GM18909 (cell line): ENCODE measurements around the gene KIF26A.

Experiments
- ATAC-seq: cut with Tn5 transposase; IDR thresholded peaks from one replicate; pipeline ENCODE4 v1.9.1; 2021; ENCODE audit warnings: mild to moderate bottlenecking; ENCODE audit not compliant: unreplicated experiment, poor library complexity

KIF26A gene

DNA sequence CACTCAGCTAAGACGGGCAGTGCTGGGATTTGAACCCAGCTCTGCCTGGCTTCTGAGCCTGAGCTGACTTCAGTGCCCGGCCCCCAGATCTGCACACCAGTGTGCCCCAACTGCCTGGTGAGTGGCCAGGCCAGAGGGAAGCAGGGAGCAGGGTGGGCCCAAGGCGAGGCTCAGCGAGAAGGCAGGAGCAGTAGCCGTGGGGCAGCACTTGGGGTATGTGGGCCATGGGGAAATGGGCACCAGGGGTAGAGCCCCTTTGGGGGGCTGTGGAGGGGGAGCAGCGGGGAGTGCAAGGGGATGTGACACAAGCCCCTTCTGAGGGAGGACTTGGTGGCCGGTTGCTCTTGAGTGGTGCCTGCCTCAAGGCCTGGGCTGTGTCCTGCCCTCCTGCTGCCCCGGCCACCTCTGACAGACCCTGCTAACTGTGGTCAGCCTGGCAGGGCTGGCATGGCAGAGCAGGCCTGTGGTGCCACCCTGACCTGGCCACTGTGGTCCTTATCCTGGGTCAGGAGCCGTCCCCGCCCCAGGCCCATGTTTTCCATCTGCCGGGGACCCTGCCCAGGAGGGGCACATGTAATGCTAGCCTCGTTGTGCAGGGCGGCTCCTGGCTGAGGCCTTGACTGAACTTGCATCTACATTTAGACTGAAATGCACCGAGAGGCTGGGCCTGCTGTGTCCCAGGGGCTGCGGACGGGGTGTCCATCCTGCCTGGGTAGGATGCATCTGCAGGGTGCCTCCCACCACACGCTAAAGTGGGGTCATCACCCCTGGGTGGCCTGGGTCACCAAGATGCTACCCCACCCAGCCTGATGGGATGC lies 90.5 kb downstream of the KIF26A start:
- no peak for ATAC-seq

DNA sequence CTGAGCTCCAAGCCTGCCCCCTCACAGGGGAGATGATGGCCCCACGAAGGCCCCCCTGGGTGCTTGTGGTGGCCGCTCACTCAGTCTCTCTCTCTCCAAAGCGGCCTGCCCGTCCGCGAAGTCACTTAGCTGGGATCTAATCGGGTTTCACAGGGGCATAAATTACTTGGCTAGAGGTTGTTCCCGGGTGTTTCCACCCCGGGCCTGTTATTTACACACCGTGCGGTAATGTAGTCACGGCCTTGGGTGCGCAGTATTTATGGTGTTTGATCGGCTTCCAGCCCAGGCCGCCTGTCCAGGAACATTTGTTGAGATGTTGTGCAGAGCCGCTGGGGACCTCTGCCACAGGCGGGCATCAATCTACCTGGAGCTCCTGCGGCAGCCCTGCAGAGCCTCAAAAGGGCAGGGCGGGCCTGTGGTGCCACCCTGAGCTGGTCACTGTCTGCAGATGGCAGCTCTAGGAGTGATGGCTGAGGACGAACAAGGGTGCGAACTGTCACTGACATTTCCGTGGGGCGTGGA lies 91.2 kb downstream of the KIF26A start:
- no peak for ATAC-seq

DNA sequence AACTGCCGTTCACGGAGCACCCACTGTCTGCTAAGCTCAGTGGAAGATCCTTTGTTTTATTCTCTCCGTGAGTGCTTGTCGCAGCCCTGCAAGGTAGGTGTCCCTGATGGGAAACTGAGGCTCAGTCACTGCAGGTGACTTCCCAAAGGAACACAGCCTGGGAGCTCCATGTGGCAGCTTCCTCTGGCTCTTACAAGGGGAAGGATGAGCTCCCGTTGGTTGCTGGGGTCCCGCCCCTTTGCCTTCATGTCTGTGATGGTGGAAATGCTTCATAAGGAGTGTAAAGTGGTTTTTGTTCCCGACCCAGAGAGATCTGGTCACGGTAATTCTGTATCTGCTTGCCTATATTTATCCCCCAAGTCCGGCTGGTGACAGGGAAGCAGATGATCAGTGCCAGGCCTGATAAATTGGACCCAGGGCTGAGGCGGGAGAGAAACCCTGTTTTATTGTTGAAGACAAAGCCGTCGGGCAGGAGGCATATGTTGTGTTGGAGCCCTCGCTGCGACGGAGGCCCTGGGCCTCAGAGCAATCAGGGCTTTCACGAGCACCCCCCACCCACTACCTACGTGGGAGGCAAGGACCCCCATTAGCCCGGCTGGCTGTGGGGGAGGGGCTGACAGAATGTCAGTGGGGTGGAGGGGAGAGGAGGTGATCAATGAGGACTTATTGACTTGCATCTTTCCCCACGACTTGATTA lies 91.9 kb downstream of the KIF26A start:
- no peak for ATAC-seq
